Loucy (cell line): ENCODE results near the gene MEFV.

ENCODE experiments used
- EZH2phosphoT487 ChIP-seq: fragments of 200-600 bp; IDR thresholded peaks from 2 replicates; pipeline ENCODE4 v1.6.1; 2018; ENCODE audit warnings: antibody characterized with exemption, mild to moderate bottlenecking, moderate library complexity, borderline replicate concordance
- TF ChIP-seq, protein P1 (sequence below): fragments of 200-600 bp; sonication (generic); conservative IDR thresholded peaks from 2 replicates; pipeline ENCODE4 v1.5.1; 2014; ENCODE audit warnings: mild to moderate bottlenecking, antibody characterized with exemption, low read length

- TF ChIP-seq, protein P1, sequence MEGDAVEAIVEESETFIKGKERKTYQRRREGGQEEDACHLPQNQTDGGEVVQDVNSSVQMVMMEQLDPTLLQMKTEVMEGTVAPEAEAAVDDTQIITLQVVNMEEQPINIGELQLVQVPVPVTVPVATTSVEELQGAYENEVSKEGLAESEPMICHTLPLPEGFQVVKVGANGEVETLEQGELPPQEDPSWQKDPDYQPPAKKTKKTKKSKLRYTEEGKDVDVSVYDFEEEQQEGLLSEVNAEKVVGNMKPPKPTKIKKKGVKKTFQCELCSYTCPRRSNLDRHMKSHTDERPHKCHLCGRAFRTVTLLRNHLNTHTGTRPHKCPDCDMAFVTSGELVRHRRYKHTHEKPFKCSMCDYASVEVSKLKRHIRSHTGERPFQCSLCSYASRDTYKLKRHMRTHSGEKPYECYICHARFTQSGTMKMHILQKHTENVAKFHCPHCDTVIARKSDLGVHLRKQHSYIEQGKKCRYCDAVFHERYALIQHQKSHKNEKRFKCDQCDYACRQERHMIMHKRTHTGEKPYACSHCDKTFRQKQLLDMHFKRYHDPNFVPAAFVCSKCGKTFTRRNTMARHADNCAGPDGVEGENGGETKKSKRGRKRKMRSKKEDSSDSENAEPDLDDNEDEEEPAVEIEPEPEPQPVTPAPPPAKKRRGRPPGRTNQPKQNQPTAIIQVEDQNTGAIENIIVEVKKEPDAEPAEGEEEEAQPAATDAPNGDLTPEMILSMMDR: no peak
- no peak for TF ChIP-seq EZH2phosphoT487
These were observed 60.5 kb downstream of the MEFV start for GRCh38 chr16:3195975-3196374.
